Measurements from ENCODE around the gene LIMS1. TPM values are rescaled to one million over a fixed set of nuclear protein-coding genes. Genes with fewer than 3 reads are reported as not detected.

The LIMS1 gene
- total and polyA plus RNA-seq, 2 experiments from 2014 or later: 28.6 to 36.9 TPM

GRCh38 chr2:108704871-108705270 is 170.6 kb downstream of the LIMS1 start:
- Mint-ChIP-seq H3K9me3 (no peaks in the 10 kb centered on the region), H3K27me3 (ENCODE audit: insufficient read depth, low read depth, poor library complexity) (peaks cover 2% of the 10 kb centered on the region), H3K4me1 (no peaks in the 10 kb centered on the region), H3K4me3 (no peak overlapping the region), H3K27ac (no peak overlapping the region), H3K36me3 (ENCODE audit: low read depth) (no peaks in the 10 kb centered on the region)
- Histone ChIP-seq H3K27ac (ENCODE audit: low read depth) (no peak overlapping the region), H3K4me1 (ENCODE audit: insufficient read depth) (no peaks in the 10 kb centered on the region), H3K27me3 (ENCODE audit: insufficient read depth) (no peaks in the 10 kb centered on the region), H2AFZ (0 out of 2 replicates have a peak overlapping the region, but pooled peaks have one; percentile 28), H3K9me2 (ENCODE audit: insufficient read depth) (no peaks in the 10 kb centered on the region), H3K79me2 (replicated peaks; ENCODE audit: insufficient read depth) (no peaks in the 10 kb centered on the region), H3K4me2 (no peak overlapping the region), H3K36me3 (ENCODE audit: insufficient read depth) (no peaks in the 10 kb centered on the region), H3K4me3 (no peak overlapping the region), H4K20me1 (replicated peaks; ENCODE audit: insufficient read depth) (no peaks in the 10 kb centered on the region; the same call in 1 of the 2 replicates), H3F3A (replicated peaks; ENCODE audit: low read depth) (no peaks in the 10 kb centered on the region)
- TF ChIP-seq STAT1 (IDR thresholded peaks at IDR 0.05; ENCODE audit: unreplicated experiment) (no peak), EZH2phosphoT487 (IDR thresholded peaks at IDR 0.05; ENCODE audit: unreplicated experiment) (no peak), NANOG (IDR thresholded peaks at IDR 0.05; ENCODE audit: borderline replicate concordance) (no peak), ZNF114 (CRISPR knock-in tag; IDR thresholded peaks at IDR 0.05) (no peak)
- DNase-seq (ENCODE audit: low spot score) (no peak), ATAC-seq (no peak)

GRCh38 chr2:108707300-108707699 is 173.0 kb downstream of the LIMS1 start:
- DNase-seq (ENCODE audit: low spot score): no peak
- H3K4me1 Mint-ChIP-seq: no peaks in the 10 kb centered on the region
- TF ChIP-seq JUNB (IDR thresholded peaks at IDR 0.05; ENCODE audit: unreplicated experiment): no peak
- no peak for TF ChIP-seq ETS1 (IDR thresholded peaks at IDR 0.05)
- TF ChIP-seq EZH2phosphoT487 (IDR thresholded peaks at IDR 0.05; ENCODE audit: unreplicated experiment): no peak
- TF ChIP-seq ZNF114 (CRISPR knock-in tag; IDR thresholded peaks at IDR 0.05): no peak
- TF ChIP-seq ZNF331 (CRISPR knock-in tag; IDR thresholded peaks at IDR 0.05; ENCODE audit: low read depth): no peak
- no peak for TF ChIP-seq REST (IDR thresholded peaks at IDR 0.05; ENCODE audit: unreplicated experiment)
- no peak for TF ChIP-seq POLR2AphosphoS5 (IDR thresholded peaks at IDR 0.05; ENCODE audit: low read depth)
- TF ChIP-seq EZH2 (IDR thresholded peaks at IDR 0.05; ENCODE audit: low read depth, unreplicated experiment): no peak
- no peak for TF ChIP-seq CREB1 (CRISPR knock-in tag; IDR thresholded peaks at IDR 0.05; ENCODE audit: low read depth)
- no peak for TF ChIP-seq ZNF462 (CRISPR knock-in tag; IDR thresholded peaks at IDR 0.05)

More at GRCh38 chr2:108707300-108707699, 173.0 kb downstream of the LIMS1 start:
- Histone ChIP-seq H3K9me2 (ENCODE audit: insufficient read depth) (no peaks in the 10 kb centered on the region), H3K27me3 (ENCODE audit: insufficient read depth) (no peaks in the 10 kb centered on the region), H3K79me2 (replicated peaks; ENCODE audit: insufficient read depth) (no peaks in the 10 kb centered on the region), H3K4me1 (ENCODE audit: insufficient read depth) (no peaks in the 10 kb centered on the region), H4K20me1 (replicated peaks; ENCODE audit: insufficient read depth) (no peaks in the 10 kb centered on the region), H3K4me3 (no peak overlapping the region), H2AFZ (no peak overlapping the region), H3K4me2 (no peak overlapping the region), H3K27ac (ENCODE audit: low read depth) (no peak overlapping the region), H3F3A (replicated peaks; ENCODE audit: low read depth) (no peaks in the 10 kb centered on the region), H3K36me3 (ENCODE audit: insufficient read depth) (no peaks in the 10 kb centered on the region)
- Mint-ChIP-seq H3K27ac (no peak overlapping the region), H3K27me3 (ENCODE audit: insufficient read depth, low read depth, poor library complexity) (peaks cover 2% of the 10 kb centered on the region), H3K36me3 (ENCODE audit: low read depth) (no peaks in the 10 kb centered on the region), H3K9me3 (no peaks in the 10 kb centered on the region), H3K4me3 (no peak overlapping the region)
- ATAC-seq: no peak

Measured in GM23338 (cell line).